C4-2B (cell line): Measurements from ENCODE around the gene CCDC54.

Source experiments
- H3K27ac ChIP-seq: fragments of 450-650 bp; 2 replicates; pipeline ENCODE4 v1.5.1; 2017
- CTCF ChIP-seq: fragments of 450-650 bp; conservative IDR thresholded peaks from 2 replicates; pipeline ENCODE4 v1.5.1; 2017; ENCODE audit warnings: mild to moderate bottlenecking
- ZFX ChIP-seq: fragments of 450-650 bp; IDR thresholded peaks from 2 replicates; pipeline ENCODE4 v1.6.1; 2017

CCDC54 gene

DNA sequence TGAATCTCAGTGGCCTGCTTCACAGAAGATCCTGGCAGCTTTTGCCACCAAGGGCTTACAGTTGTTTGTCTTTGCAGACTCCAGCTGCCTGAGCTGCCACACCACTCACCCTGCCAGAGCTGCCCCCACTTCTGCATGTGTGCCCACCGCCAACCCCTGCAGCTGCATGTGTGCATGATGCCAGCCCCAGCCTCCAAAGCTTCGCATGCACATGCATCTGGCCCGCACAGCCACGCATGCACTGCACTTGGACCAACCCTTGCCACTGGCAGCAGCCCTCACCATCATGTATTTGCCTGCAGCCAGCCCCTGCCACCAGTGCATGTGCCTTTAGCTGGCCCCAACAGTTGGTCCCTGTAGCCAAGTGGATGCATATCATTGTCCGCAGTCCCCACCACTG, 31.3 kb downstream of the CCDC54 start:
- TF ChIP-seq ZFX (no peak), CTCF (no peak)
- H3K27ac ChIP-seq = no peak overlapping the region

- no peak overlapping the region for H3K27ac ChIP-seq
- TF ChIP-seq CTCF = no peak
- TF ChIP-seq ZFX = no peak
Observed at GRCh38 chr3:107409365-107409764, 32.1 kb downstream of the CCDC54 start.

- no peak for TF ChIP-seq CTCF
Observed at GRCh38 chr3:107410606-107411005, 33.4 kb downstream of the CCDC54 start.

GRCh38 chr3:107411056-107411455, 33.8 kb downstream of the CCDC54 start:
- no peak for TF ChIP-seq ZFX
- no peak for TF ChIP-seq CTCF
- H3K27ac ChIP-seq = no peak overlapping the region

More at GRCh38 chr3:107410606-107411005, 33.4 kb downstream of the CCDC54 start:
- no peak overlapping the region for H3K27ac ChIP-seq

GRCh38 chr3:107411779-107412178, 34.5 kb downstream of the CCDC54 start:
- no peak overlapping the region for H3K27ac ChIP-seq
- TF ChIP-seq ZFX (no peak), CTCF (no peak)

GRCh38 chr3:107412376-107412775, 35.1 kb downstream of the CCDC54 start:
- no peak overlapping the region for H3K27ac ChIP-seq
- TF ChIP-seq ZFX (no peak), CTCF (no peak)

- TF ChIP-seq CTCF = no peak
- no peak for TF ChIP-seq ZFX
Observed at GRCh38 chr3:107413264-107413663, 36.0 kb downstream of the CCDC54 start.

More at GRCh38 chr3:107413264-107413663, 36.0 kb downstream of the CCDC54 start:
- no peak overlapping the region for H3K27ac ChIP-seq
